ENCODE measurements around the gene RIMS1.
A peak's percentile ranks its signal among the peaks of the same experiment; 100 is the strongest.

Gene RIMS1

GRCh38 chr6:72418495-72418894 is 532.1 kb downstream of the RIMS1 start:
- Histone ChIP-seq H3K9me3 (replicated peaks; ENCODE audit: low read length) (no peaks in the 10 kb centered on the region), H3K36me3 (ENCODE audit: insufficient read depth, low read length) (no peaks in the 10 kb centered on the region), H3K9ac (ENCODE audit: low read depth, low read length) (peak overlapping the region; percentile 46)

GRCh38 chr6:72419966-72420365 is 533.6 kb downstream of the RIMS1 start:
- Histone ChIP-seq H3K4me1 (ENCODE audit: control insufficient read depth, insufficient read depth, low read length) (peaks cover 24% of the 10 kb centered on the region), H3K9me3 (replicated peaks; ENCODE audit: low read length) (no peaks in the 10 kb centered on the region), H3K4me3 (ENCODE audit: low read length) (no peak overlapping the region), H3K4me2 (ENCODE audit: low read length) (no peak overlapping the region), H3K36me3 (ENCODE audit: insufficient read depth, low read length) (no peaks in the 10 kb centered on the region), H3K27me3 (ENCODE audit: control insufficient read depth, insufficient read depth, low read length) (no peaks in the 10 kb centered on the region), H3K9ac (ENCODE audit: low read depth, low read length) (no peak overlapping the region)

More at GRCh38 chr6:72418495-72418894, 532.1 kb downstream of the RIMS1 start:
- Histone ChIP-seq H3K4me1 (ENCODE audit: control insufficient read depth, insufficient read depth, low read length) (peaks cover 33% of the 10 kb centered on the region), H3K4me2 (ENCODE audit: low read length) (peak overlapping the region; percentile 35), H3K27me3 (ENCODE audit: control insufficient read depth, insufficient read depth, low read length) (no peaks in the 10 kb centered on the region), H3K4me3 (ENCODE audit: low read length) (no peak overlapping the region)

DNA sequence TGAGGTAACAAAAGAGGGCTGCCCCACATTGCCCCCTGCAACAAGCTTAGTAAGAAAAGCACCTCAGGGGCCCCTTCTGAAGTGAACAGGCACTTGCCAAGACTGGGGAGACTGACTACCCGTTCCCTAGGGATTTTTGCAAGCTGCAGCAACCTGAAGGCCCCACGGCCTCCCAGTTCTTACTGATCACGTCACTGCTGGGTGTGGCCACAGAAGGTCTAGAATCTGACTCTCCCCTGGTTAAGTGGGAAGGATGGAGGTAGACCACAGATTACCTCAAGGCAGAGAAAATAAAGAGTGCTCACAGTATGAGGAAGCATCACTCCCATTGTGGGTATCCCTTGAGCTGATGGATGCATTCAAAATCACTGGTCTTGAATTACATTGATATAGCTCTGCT is 534.1 kb downstream of the RIMS1 start:
- Histone ChIP-seq H3K4me1 (ENCODE audit: control insufficient read depth, insufficient read depth, low read length) (peaks cover 27% of the 10 kb centered on the region), H3K27me3 (ENCODE audit: control insufficient read depth, insufficient read depth, low read length) (no peaks in the 10 kb centered on the region), H3K9me3 (replicated peaks; ENCODE audit: low read length) (no peaks in the 10 kb centered on the region), H3K9ac (ENCODE audit: low read depth, low read length) (no peak overlapping the region), H3K36me3 (ENCODE audit: insufficient read depth, low read length) (no peaks in the 10 kb centered on the region), H3K4me3 (ENCODE audit: low read length) (no peak overlapping the region), H3K4me2 (ENCODE audit: low read length) (no peak overlapping the region)

GRCh38 chr6:72421387-72421786 is 535.0 kb downstream of the RIMS1 start:
- no peaks in the 10 kb centered on the region for H3K27me3 ChIP-seq (ENCODE audit: control insufficient read depth, insufficient read depth, low read length)
- H3K9ac ChIP-seq (ENCODE audit: low read depth, low read length), result no peak overlapping the region
- H3K4me1 ChIP-seq (ENCODE audit: control insufficient read depth, insufficient read depth, low read length), result peaks cover 33% of the 10 kb centered on the region
- H3K36me3 ChIP-seq (ENCODE audit: insufficient read depth, low read length), result no peaks in the 10 kb centered on the region
- H3K4me3 ChIP-seq (ENCODE audit: low read length), result no peak overlapping the region
- H3K4me2 ChIP-seq (ENCODE audit: low read length), result no peak overlapping the region
- no peaks in the 10 kb centered on the region for H3K9me3 ChIP-seq (replicated peaks; ENCODE audit: low read length)

- Histone ChIP-seq H3K4me2 (ENCODE audit: low read length) (no peak overlapping the region), H3K9ac (ENCODE audit: low read depth, low read length) (no peak overlapping the region), H3K36me3 (ENCODE audit: insufficient read depth, low read length) (no peaks in the 10 kb centered on the region), H3K4me3 (ENCODE audit: low read length) (no peak overlapping the region), H3K4me1 (ENCODE audit: control insufficient read depth, insufficient read depth, low read length) (peaks cover 33% of the 10 kb centered on the region), H3K9me3 (replicated peaks; ENCODE audit: low read length) (no peaks in the 10 kb centered on the region), H3K27me3 (ENCODE audit: control insufficient read depth, insufficient read depth, low read length) (no peaks in the 10 kb centered on the region)
Measured at GRCh38 chr6:72422171-72422570, 535.8 kb downstream of the RIMS1 start.

DNA sequence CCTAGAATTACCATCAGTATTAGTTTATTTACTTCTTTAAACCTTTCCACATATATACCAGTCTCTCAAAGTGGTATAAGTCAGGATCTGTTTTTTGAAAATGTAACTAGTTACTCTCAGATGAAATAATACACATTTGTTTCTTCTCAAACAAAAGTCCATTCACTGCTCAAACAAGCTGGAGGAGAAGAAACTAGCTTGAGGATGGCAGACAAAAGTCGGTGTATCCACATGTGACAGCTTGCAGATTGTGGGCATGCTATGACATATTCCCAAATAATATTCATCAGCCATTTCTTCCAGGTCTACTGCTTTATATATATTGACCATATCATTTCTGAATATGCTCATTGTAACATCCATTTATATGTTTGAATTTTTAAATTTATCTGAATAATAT is 538.1 kb downstream of the RIMS1 start:
- Histone ChIP-seq H3K4me2 (ENCODE audit: low read length) (no peak overlapping the region), H3K9ac (ENCODE audit: low read depth, low read length) (no peak overlapping the region), H3K4me1 (ENCODE audit: control insufficient read depth, insufficient read depth, low read length) (peaks cover 17% of the 10 kb centered on the region), H3K27me3 (ENCODE audit: control insufficient read depth, insufficient read depth, low read length) (no peaks in the 10 kb centered on the region), H3K9me3 (replicated peaks; ENCODE audit: low read length) (no peaks in the 10 kb centered on the region), H3K4me3 (ENCODE audit: low read length) (no peak overlapping the region), H3K36me3 (ENCODE audit: insufficient read depth, low read length) (no peaks in the 10 kb centered on the region)

DNA sequence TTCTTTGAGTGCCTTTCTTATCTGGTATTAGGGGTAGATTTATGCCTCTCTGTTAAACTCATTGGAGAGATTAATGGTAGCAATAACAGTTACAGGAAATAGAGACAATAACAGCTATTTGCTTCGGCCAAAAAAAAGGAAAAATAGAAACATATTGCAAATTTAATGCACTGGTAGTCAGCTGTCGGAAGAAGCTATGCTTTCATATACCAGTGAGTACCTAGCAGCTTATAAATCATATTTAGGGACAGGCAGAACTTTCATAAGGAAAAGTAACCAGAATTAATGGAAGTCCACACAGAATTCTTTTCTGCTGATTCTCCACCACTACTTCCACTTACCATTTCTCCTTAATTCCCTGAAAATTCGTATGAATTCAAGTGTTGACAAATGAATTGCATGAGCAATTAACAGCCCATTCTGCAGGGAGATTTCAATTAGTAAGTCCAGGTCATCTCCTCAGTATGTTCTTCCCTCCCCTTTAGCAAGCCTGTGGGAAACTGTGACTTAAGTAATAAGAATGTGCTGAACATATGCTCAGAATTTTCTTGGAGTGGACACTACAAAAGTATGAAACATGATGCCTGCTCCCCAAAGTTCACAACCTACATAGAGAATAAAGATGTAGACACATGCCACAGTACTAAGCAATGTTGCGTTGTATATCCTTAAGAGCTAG is 538.8 kb downstream of the RIMS1 start:
- peak overlapping the region; percentile 21 for H3K4me2 ChIP-seq (ENCODE audit: low read length)
- H3K9ac ChIP-seq (ENCODE audit: low read depth, low read length), result no peak overlapping the region
- H3K36me3 ChIP-seq (ENCODE audit: insufficient read depth, low read length), result no peaks in the 10 kb centered on the region
- H3K4me3 ChIP-seq (ENCODE audit: low read length), result peak overlapping the region; percentile 4
- H3K9me3 ChIP-seq (replicated peaks; ENCODE audit: low read length), result no peaks in the 10 kb centered on the region
- H3K4me1 ChIP-seq (ENCODE audit: control insufficient read depth, insufficient read depth, low read length), result peaks cover 17% of the 10 kb centered on the region
- H3K27me3 ChIP-seq (ENCODE audit: control insufficient read depth, insufficient read depth, low read length), result no peaks in the 10 kb centered on the region

GRCh38 chr6:72440611-72441010 is 554.3 kb downstream of the RIMS1 start:
- Histone ChIP-seq H3K4me3 (ENCODE audit: low read length) (no peak overlapping the region), H3K9ac (ENCODE audit: low read depth, low read length) (no peak overlapping the region), H3K4me1 (ENCODE audit: control insufficient read depth, insufficient read depth, low read length) (no peaks in the 10 kb centered on the region), H3K27me3 (ENCODE audit: control insufficient read depth, insufficient read depth, low read length) (no peaks in the 10 kb centered on the region), H3K36me3 (ENCODE audit: insufficient read depth, low read length) (no peaks in the 10 kb centered on the region), H3K9me3 (replicated peaks; ENCODE audit: low read length) (no peaks in the 10 kb centered on the region), H3K4me2 (ENCODE audit: low read length) (no peak overlapping the region)

DNA sequence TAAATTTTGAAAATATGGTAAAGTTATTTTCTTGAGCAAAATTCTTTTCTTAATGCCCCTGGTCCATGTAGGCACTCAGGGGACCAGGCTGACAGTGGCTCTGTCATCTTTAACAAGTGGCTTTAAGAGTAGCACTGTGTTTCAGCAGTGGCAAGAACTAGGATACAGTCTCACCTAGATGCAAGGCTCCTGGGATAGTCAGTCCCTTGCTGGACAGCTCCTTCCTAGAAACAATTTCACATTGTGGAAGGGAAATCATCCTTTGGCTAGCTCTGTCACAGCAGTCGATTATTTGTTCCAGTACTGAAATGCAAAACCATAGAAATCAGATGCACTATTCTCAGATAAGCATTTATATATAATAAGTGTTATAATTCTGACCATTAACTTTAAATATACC is 560.1 kb downstream of the RIMS1 start:
- Histone ChIP-seq H3K4me2 (ENCODE audit: low read length) (no peak overlapping the region), H3K27me3 (ENCODE audit: control insufficient read depth, insufficient read depth, low read length) (no peaks in the 10 kb centered on the region), H3K9me3 (replicated peaks; ENCODE audit: low read length) (no peaks in the 10 kb centered on the region), H3K9ac (ENCODE audit: low read depth, low read length) (no peak overlapping the region), H3K4me3 (ENCODE audit: low read length) (no peak overlapping the region), H3K4me1 (ENCODE audit: control insufficient read depth, insufficient read depth, low read length) (no peaks in the 10 kb centered on the region), H3K36me3 (ENCODE audit: insufficient read depth, low read length) (no peaks in the 10 kb centered on the region)
